ENCODE results near the gene OR4A47. TPM values are rescaled to one million over a fixed set of nuclear protein-coding genes. Genes with fewer than 3 reads are reported as not detected.
"Not testable (repeated sequence)": the region's sequence is repeated elsewhere in the genome, so short reads cannot be mapped to it uniquely, and the experiment has no call there.

The OR4A47 gene, protein sequence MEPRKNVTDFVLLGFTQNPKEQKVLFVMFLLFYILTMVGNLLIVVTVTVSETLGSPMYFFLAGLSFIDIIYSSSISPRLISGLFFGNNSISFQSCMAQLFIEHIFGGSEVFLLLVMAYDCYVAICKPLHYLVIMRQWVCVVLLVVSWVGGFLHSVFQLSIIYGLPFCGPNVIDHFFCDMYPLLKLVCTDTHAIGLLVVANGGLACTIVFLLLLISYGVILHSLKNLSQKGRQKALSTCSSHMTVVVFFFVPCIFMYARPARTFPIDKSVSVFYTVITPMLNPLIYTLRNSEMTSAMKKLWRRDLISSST
- total RNA-seq: not detected

DNA sequence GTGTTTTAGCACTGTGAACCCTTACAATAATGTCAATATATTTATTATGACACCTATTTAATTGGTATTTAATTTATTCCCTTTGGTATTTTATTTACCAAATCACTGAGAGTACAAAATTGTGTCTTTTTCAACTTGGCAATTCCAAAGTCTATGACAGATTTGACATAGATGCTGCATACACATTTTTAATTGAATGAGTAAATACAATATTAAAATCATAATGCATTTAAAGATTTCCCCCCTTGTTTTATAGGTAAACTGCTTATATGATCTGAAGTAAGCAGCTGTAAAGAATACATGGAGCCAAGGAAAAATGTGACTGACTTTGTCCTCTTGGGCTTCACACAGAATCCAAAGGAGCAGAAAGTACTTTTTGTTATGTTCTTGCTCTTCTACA, at the start of gene OR4A47:
Gene OR4A47, plus strand, starts transcription at position 301 of the 400 bp plus-strand sequence. Its CDS starts 0 bp downstream, at position 301.
- POLR2A ChIA-PET, H3K4me3 Mint-ChIP-seq, H3K27me3 Mint-ChIP-seq: not testable (repeated sequence)

DNA sequence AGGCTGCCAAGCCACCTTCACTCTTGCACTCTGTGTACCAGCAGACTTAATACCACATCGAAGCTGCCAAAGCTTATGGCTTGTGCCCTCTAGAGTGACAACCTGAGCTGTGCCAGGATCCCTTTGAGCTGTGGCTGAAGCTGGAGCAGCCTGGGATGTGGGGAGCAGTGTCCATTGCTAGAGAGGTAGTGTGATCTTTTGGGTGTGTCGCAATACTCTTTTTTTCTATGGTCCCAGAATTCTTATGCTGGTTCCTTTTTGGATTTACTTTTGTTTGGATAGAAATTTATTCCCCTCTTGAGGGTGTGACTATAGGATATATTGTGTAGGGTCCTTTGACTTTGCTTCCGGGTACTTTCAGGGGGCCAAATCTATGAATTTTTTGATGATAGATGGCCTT, 32.7 kb upstream of the OR4A47 start:
- intact Hi-C loops (cut with DNase I, micrococcal nuclease); H3K36me3 Mint-ChIP-seq (ENCODE audit: low read depth); H3K9me3 Mint-ChIP-seq (ENCODE audit: low read depth); POLR2A ChIA-PET; H3K27ac Mint-ChIP-seq; DNase-seq; H3K27me3 Mint-ChIP-seq; H3K4me3 Mint-ChIP-seq; ATAC-seq; CTCF ChIA-PET; H3K4me1 Mint-ChIP-seq: not testable (repeated sequence)

More for the DNA sequence above, at the start of gene OR4A47:
- H3K27ac Mint-ChIP-seq; DNase-seq; H3K36me3 Mint-ChIP-seq (ENCODE audit: low read depth); ATAC-seq; intact Hi-C loops (cut with DNase I, micrococcal nuclease); H3K4me1 Mint-ChIP-seq; H3K9me3 Mint-ChIP-seq (ENCODE audit: low read depth); CTCF ChIA-PET: not testable (repeated sequence)

DNA sequence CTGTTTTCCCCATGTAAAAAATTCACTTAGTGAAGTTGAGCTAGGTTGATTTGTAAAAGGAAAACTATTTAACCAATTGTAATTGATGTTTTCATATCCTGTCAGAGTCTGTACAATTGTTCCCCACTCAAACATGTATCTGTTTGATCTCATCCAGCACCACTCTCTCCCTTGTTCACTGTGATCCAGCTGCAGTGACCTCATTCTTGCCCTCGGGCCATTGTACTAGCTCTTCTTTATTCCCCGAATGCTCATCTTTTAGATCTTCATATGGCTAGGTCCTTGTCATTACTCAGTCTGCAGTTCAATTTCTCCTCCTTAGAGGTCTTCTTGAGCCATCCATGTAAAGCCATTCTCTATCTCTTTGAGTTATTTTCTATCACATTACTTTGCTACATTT, 14.6 kb upstream of the OR4A47 start:
- intact Hi-C loops (cut with DNase I, micrococcal nuclease); CTCF ChIA-PET; H3K27me3 Mint-ChIP-seq: not testable (repeated sequence)

DNA sequence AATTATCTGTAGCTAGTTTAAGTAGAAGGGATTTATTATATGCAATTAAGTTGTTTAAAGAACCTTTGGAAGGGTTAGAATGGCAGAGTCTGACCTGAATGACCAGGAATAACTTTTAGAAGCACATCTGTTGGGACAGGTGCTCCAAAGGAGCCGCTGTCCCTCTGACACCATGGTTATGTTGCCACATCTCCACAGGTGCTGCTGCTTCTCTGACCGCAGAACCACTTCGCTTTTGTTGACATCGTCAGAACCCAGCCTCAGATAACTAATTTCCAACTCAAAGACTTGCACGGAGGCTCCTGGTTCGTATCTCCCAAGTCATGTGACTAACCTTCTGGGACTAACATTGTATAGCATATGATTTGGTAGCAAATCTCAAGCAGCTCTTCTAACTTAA, 13.9 kb upstream of the OR4A47 start:
- H3K4me3 Mint-ChIP-seq; H3K4me1 Mint-ChIP-seq; H3K36me3 Mint-ChIP-seq (ENCODE audit: low read depth); CTCF ChIA-PET; POLR2A ChIA-PET; DNase-seq; intact Hi-C loops (cut with DNase I, micrococcal nuclease); H3K9me3 Mint-ChIP-seq (ENCODE audit: low read depth); H3K27ac Mint-ChIP-seq; ATAC-seq; H3K27me3 Mint-ChIP-seq: not testable (repeated sequence)

More for the DNA sequence above, 14.6 kb upstream of the OR4A47 start:
- H3K36me3 Mint-ChIP-seq (ENCODE audit: low read depth); H3K4me3 Mint-ChIP-seq; H3K27ac Mint-ChIP-seq; ATAC-seq; POLR2A ChIA-PET; H3K4me1 Mint-ChIP-seq; DNase-seq; H3K9me3 Mint-ChIP-seq (ENCODE audit: low read depth): not testable (repeated sequence)

DNA sequence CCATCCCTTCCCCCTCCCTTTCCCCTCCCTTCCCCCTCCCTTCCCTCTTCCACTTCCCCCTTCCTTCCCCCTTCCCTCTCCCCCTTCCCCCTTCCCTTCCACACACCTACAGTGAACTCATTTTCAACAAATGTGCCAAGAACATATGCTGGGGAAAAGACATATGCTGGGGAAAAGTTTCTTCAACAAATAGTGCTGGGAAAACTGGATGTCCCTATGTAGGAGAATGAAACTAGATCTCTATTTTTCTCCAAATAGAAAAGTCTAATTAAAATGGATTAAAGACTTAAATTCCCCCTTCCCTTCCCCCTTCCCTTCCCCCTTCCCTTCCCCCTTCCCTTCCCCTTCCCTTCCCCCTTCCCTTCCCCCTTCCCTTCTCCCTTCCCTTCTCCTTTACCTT, 17.6 kb downstream of the OR4A47 start:
- not testable (repeated sequence) for ATAC-seq; H3K36me3 Mint-ChIP-seq (ENCODE audit: low read depth); H3K27ac Mint-ChIP-seq

DNA sequence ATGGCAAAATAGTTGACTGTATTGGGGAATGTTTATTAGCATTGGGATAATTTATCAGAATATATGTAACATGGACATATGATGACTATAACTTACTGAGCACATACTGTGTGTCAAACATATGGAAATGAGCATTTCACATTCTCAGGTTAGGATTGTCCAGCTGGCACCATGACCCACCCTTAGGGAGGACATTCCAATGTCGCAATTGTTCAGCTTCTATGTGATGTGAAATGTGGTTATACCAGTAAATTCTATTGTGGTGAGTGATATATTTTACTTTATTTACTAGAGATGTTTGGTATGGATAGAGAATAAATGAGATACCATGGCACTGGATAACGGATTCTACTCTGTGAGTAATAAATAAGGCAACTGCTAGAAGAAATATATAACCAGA, 50.4 kb downstream of the OR4A47 start:
- DNase-seq (no peak), ATAC-seq (no peak)
- Mint-ChIP-seq H3K27me3 (no peaks in the 10 kb centered on the region), H3K4me1 (no peaks in the 10 kb centered on the region), H3K27ac (no peak overlapping the region), H3K36me3 (ENCODE audit: low read depth) (no peaks in the 10 kb centered on the region), H3K4me3 (no peak overlapping the region), H3K9me3 (ENCODE audit: low read depth) (peaks cover 3% of the 10 kb centered on the region)
- intact Hi-C loops (cut with DNase I, micrococcal nuclease): no loop called here
- CTCF ChIA-PET: no interaction called here
- POLR2A ChIA-PET: no interaction called here

More for the DNA sequence above, 17.6 kb downstream of the OR4A47 start:
- H3K27me3 Mint-ChIP-seq; CTCF ChIA-PET; POLR2A ChIA-PET; DNase-seq; H3K9me3 Mint-ChIP-seq (ENCODE audit: low read depth); H3K4me1 Mint-ChIP-seq; H3K4me3 Mint-ChIP-seq; intact Hi-C loops (cut with DNase I, micrococcal nuclease): not testable (repeated sequence)

Other genes with a start within 250 kb of the OR4A47 start
- not detected for gene OR4X2, start 243.7 kb upstream of the OR4A47 start, total RNA-seq
- gene OR4X1, start 224.9 kb upstream of the OR4A47 start, total RNA-seq: not detected
- not detected for gene OR4S1, start 182.6 kb upstream of the OR4A47 start, total RNA-seq
- gene OR4C3, start 163.9 kb upstream of the OR4A47 start, total RNA-seq: not detected
- not detected for gene OR4C5, start 122.3 kb upstream of the OR4A47 start, total RNA-seq